OCI-LY3 (cell line): ENCODE measurements around the gene TIAM2.

Source experiments
- H2AFZ ChIP-seq: fragments of 200-600, 300-600 bp; shearing (Covaris generic); 2 replicates; pipeline ENCODE4 v1.6.0; 2014; ENCODE audit warnings: antibody characterized with exemption, low read depth, low read length
- H3K27ac ChIP-seq: fragments of 200-600, 300-600 bp; sonication (generic); 2 replicates; pipeline ENCODE4 v1.5.1; 2014; ENCODE audit warnings: mild to moderate bottlenecking, low read length, moderate library complexity, mixed read lengths
- H3K27me3 ChIP-seq: fragments of 200-600, 300-600 bp; sonication (generic); 2 replicates; pipeline ENCODE4 v1.6.1; 2014; ENCODE audit warnings: low read depth, low read length, mixed read lengths
- H3K36me3 ChIP-seq: fragments of 200-600, 300-600 bp; sonication (generic); replicated peaks from 2 replicates; pipeline ENCODE3; 2014; ENCODE audit warnings: low read depth, low read length, mixed read lengths
- H3K4me1 ChIP-seq: fragments of 300-600, 200-600 bp; sonication (generic); 2 replicates; pipeline ENCODE4 v1.6.1; 2014; ENCODE audit warnings: low read length, mixed read lengths
- H3K4me2 ChIP-seq: fragments of 200-600, 300-600 bp; sonication (generic); 2 replicates; pipeline ENCODE4 v1.6.1; 2014; ENCODE audit warnings: low read length, mixed read lengths
- H3K4me3 ChIP-seq: fragments of 300-600, 200-600 bp; sonication (generic); 2 replicates; pipeline ENCODE4 v1.5.1; 2014; ENCODE audit warnings: antibody characterized with exemption, mild to moderate bottlenecking, low read length, moderate library complexity
- H3K79me2 ChIP-seq: fragments of 300-600, 200-600 bp; shearing (Covaris generic); 2 replicates; pipeline ENCODE4 v1.6.1; 2014; ENCODE audit warnings: mild to moderate bottlenecking, low read length, mixed read lengths
- H3K9ac ChIP-seq: fragments of 300-600, 200-600 bp; shearing (Covaris generic); 2 replicates; pipeline ENCODE4 v1.6.0; 2014; ENCODE audit warnings: mild to moderate bottlenecking, low read length, moderate library complexity
- H3K9me3 ChIP-seq: fragments of 200-600, 300-600 bp; shearing (Covaris generic); 2 replicates; pipeline ENCODE4 v1.6.1; 2014; ENCODE audit warnings: low read length, mixed read lengths; ENCODE audit not compliant: insufficient read depth
- H4K20me1 ChIP-seq: fragments of 200-600, 300-600 bp; sonication (generic); 2 replicates; pipeline ENCODE4 v1.6.1; 2016; ENCODE audit warnings: low read length, mixed read lengths; ENCODE audit not compliant: insufficient read depth
- CTCF ChIP-seq: fragments of 200-600, 300-600 bp; sonication (generic); IDR thresholded peaks from 2 replicates; pipeline ENCODE4 v1.5.1; 2014; ENCODE audit warnings: antibody characterized with exemption, low read length, low read depth
- EZH2phosphoT487 ChIP-seq: fragments of 200-600 bp; shearing (Covaris generic); IDR thresholded peaks from 2 replicates; pipeline ENCODE4 v1.6.1; 2018; ENCODE audit warnings: antibody characterized with exemption, mixed run types, low read depth

Gene TIAM2

DNA sequence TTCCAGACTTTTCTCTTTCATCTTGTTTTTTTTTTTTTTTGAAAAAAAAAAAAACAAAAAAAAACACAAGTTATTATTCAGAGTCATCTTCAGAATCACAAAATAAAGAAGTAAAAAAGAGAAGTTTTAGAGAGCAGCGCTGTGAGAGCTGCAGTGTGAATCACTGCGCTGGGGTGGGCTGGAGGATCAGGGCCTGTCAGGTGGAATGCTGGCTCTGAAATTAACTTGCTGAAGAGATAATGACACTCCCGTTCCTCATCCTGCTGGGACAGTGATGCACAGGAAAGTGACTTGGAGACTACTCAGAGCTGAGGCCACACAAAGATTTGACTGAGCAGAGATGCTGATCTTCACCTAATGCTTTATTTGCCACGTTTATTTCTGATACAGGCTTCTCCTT is 226.0 kb downstream of the TIAM2 start:
- H3K9me3 ChIP-seq, result no peaks in the 10 kb centered on the region
- no peaks in the 10 kb centered on the region for H3K27me3 ChIP-seq
- H2AFZ ChIP-seq, result no peak overlapping the region
- H3K4me3 ChIP-seq, result no peak overlapping the region
- H3K9ac ChIP-seq, result peak overlapping the region; percentile 35; the same call in 1 of the 2 replicates
- no peak for TF ChIP-seq EZH2phosphoT487
- TF ChIP-seq CTCF, result no peak
- H3K36me3 ChIP-seq, result no peaks in the 10 kb centered on the region
- peak overlapping the region; percentile 68 for H3K4me2 ChIP-seq
- H4K20me1 ChIP-seq, result no peaks in the 10 kb centered on the region
- no peaks in the 10 kb centered on the region for H3K79me2 ChIP-seq
- peak overlapping the region; percentile 45 for H3K27ac ChIP-seq
- H3K4me1 ChIP-seq, result peaks cover 49% of the 10 kb centered on the region

- H3K4me1 ChIP-seq, result peaks cover 50% of the 10 kb centered on the region
- H3K4me2 ChIP-seq, result no peak overlapping the region
Observed at GRCh38 chr6:155222506-155222905, 227.4 kb downstream of the TIAM2 start.

DNA sequence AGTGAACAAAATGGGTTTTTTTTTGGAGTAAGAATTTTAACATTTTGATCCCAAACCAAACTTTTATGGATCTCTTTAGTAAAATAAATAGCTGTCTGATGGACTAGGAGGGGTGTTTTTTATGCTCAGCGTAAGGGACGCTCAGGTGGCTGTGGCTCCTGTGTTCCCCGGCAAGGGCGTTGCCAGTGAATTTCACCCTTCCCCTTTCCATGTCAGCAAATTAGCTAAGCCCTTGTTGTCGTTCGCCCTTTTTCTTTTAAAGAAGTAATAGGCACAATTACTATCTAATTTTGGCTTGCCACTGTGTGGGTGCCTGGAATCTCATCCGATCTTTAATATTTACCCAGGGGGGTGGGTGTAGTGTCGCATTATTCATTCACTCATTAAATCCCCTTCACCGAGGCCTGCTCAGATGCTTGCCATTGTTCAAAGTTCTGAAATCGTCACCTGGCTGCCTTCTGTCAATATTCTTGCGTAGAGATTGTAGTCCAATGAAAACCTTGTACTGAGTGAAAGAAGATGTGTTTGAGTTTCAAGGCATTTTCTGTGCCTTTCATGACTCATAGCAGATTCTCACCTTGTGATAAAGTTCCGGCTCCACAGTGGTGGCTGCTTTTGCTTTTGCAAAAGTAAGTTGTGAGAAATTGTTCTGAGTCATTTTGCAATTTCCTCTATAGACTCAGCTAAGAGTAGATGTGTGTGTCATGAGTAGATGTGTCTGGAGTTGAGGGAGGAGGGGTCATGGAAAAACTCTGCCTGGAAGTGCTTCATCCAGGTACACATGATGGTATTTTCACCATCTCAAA is 228.7 kb downstream of the TIAM2 start:
- H3K4me1 ChIP-seq, result peaks cover 50% of the 10 kb centered on the region
- H3K36me3 ChIP-seq, result peaks cover 10% of the 10 kb centered on the region
- peaks cover 5% of the 10 kb centered on the region; the same call in 1 of the 2 replicates for H3K9me3 ChIP-seq
- H3K27ac ChIP-seq, result peak overlapping the region; percentile 97
- peak overlapping the region; percentile 85 for H3K4me2 ChIP-seq
- H3K27me3 ChIP-seq, result no peaks in the 10 kb centered on the region
- H4K20me1 ChIP-seq, result no peaks in the 10 kb centered on the region
- H3K4me3 ChIP-seq, result peak overlapping the region; percentile 70
- peak overlapping the region; percentile 66 for H3K9ac ChIP-seq
- no peak for TF ChIP-seq EZH2phosphoT487
- no peak for TF ChIP-seq CTCF
- peak overlapping the region; percentile 66; the same call in 1 of the 2 replicates for H2AFZ ChIP-seq
- no peaks in the 10 kb centered on the region for H3K79me2 ChIP-seq

More at GRCh38 chr6:155222506-155222905, 227.4 kb downstream of the TIAM2 start:
- no peaks in the 10 kb centered on the region for H3K27me3 ChIP-seq
- no peaks in the 10 kb centered on the region for H4K20me1 ChIP-seq
- no peak overlapping the region for H3K9ac ChIP-seq
- TF ChIP-seq EZH2phosphoT487, result no peak
- no peak for TF ChIP-seq CTCF
- no peaks in the 10 kb centered on the region for H3K79me2 ChIP-seq
- no peak overlapping the region for H3K4me3 ChIP-seq
- H2AFZ ChIP-seq, result no peak overlapping the region
- H3K36me3 ChIP-seq, result peaks cover 10% of the 10 kb centered on the region
- H3K9me3 ChIP-seq, result peaks cover 5% of the 10 kb centered on the region; the same call in 1 of the 2 replicates
- no peak overlapping the region for H3K27ac ChIP-seq

GRCh38 chr6:155224618-155225017 is 229.5 kb downstream of the TIAM2 start:
- Histone ChIP-seq H3K36me3 (peaks cover 13% of the 10 kb centered on the region), H3K4me1 (peaks cover 50% of the 10 kb centered on the region), H3K9ac (peak overlapping the region; percentile 62), H4K20me1 (no peaks in the 10 kb centered on the region), H3K4me2 (peak overlapping the region; percentile 85), H3K4me3 (peak overlapping the region; percentile 70), H3K9me3 (peaks cover 5% of the 10 kb centered on the region; the same call in 1 of the 2 replicates), H3K79me2 (no peaks in the 10 kb centered on the region), H3K27me3 (no peaks in the 10 kb centered on the region), H3K27ac (peak overlapping the region; percentile 97), H2AFZ (no peak overlapping the region)
- TF ChIP-seq EZH2phosphoT487, result no peak
- no peak for TF ChIP-seq CTCF
